ENCODE data around the gene OTOP3. TPM values are rescaled to one million over a fixed set of nuclear protein-coding genes. Genes with fewer than 3 reads are reported as not detected.
"Not testable (repeated sequence)": the region's sequence is repeated elsewhere in the genome, so short reads cannot be mapped to it uniquely, and the experiment has no call there.

Gene OTOP3
- total RNA-seq, 3 donors from 2014 or later (not counting 1 experiment from before 2014, with no cell fraction given), result not detected

GRCh38 chr17:74981318-74981978 is 45.8 kb downstream of the OTOP3 start:
- no peak for TF ChIP-seq CTCF (IDR thresholded peaks at IDR 0.05)
- Mint-ChIP-seq H3K27me3 (ENCODE audit: low read depth in 2 of 2) (peaks cover 7 to 17% of the 10 kb centered on the region in 2 donors), H3K9me3 (no peaks in the 10 kb centered on the region), H3K27ac (peak overlapping the region; percentile 67 to 85), H3K4me1 (peaks cover under 1 to 12% of the 10 kb centered on the region in 2 donors), H3K36me3 (no peaks in the 10 kb centered on the region), H3K4me3 (peak overlapping the region; percentile 84)
- peaks cover 18% of the 10 kb centered on the region for H3K4me1 ChIP-seq (ENCODE audit: control insufficient read depth, insufficient read depth, low read length)
- H3K27ac ChIP-seq (ENCODE audit: low read length), result peak overlapping the region; percentile 56
- no peaks in the 10 kb centered on the region for H3K36me3 ChIP-seq (ENCODE audit: control insufficient read depth, insufficient read depth, low read length)
- no peaks in the 10 kb centered on the region for H3K9me3 ChIP-seq (ENCODE audit: control insufficient read depth, insufficient read depth, low read length)
- H3K27me3 ChIP-seq (ENCODE audit: control insufficient read depth, insufficient read depth, low read length), result no peaks in the 10 kb centered on the region
- H3K4me3 ChIP-seq (ENCODE audit: low read length), result peak overlapping the region; percentile 60
- intact Hi-C loops (cut with micrococcal nuclease), result no loop called here
- ATAC-seq (peak in 1 of 3 donors; percentile 56), DNase-seq (no peak)
- WGBS (ENCODE audit: insufficient coverage), result 51% methylated on average over 16 of the region's 16 CpGs

GRCh38 chr17:74981979-74982662 is 46.4 kb downstream of the OTOP3 start:
- H3K36me3 ChIP-seq (ENCODE audit: control insufficient read depth, insufficient read depth, low read length), result no peaks in the 10 kb centered on the region
- intact Hi-C loops (cut with micrococcal nuclease), result no loop called here
- no peaks in the 10 kb centered on the region for H3K9me3 ChIP-seq (ENCODE audit: control insufficient read depth, insufficient read depth, low read length)
- Mint-ChIP-seq H3K27me3 (ENCODE audit: low read depth in 2 of 2) (peaks cover 7 to 15% of the 10 kb centered on the region in 2 donors), H3K4me3 (peak overlapping the region; percentile 84), H3K36me3 (no peaks in the 10 kb centered on the region), H3K27ac (peak overlapping the region; percentile 67 to 85), H3K9me3 (no peaks in the 10 kb centered on the region), H3K4me1 (peaks cover 7 to 14% of the 10 kb centered on the region in 2 donors)
- peak overlapping the region; percentile 60 for H3K4me3 ChIP-seq (ENCODE audit: low read length)
- no peaks in the 10 kb centered on the region for H3K27me3 ChIP-seq (ENCODE audit: control insufficient read depth, insufficient read depth, low read length)
- ATAC-seq (peak; percentile 88 to 95 (median 90)), DNase-seq (peak; percentile 77 to 91)
- no peak for TF ChIP-seq CTCF (IDR thresholded peaks at IDR 0.05)
- WGBS (ENCODE audit: insufficient coverage), result under 1% methylated on average over 61 of the region's 61 CpGs
- H3K4me1 ChIP-seq (ENCODE audit: control insufficient read depth, insufficient read depth, low read length), result peaks cover 22% of the 10 kb centered on the region
- peak overlapping the region; percentile 56 for H3K27ac ChIP-seq (ENCODE audit: low read length)

- peak overlapping the region; percentile 60 to 85 for H3K27ac Mint-ChIP-seq
- peak in 1 of 2 donors; percentile 46 for DNase-seq
- H3K36me3 ChIP-seq (ENCODE audit: control insufficient read depth, insufficient read depth, low read length); H3K27me3 ChIP-seq (ENCODE audit: control insufficient read depth, insufficient read depth, low read length); H3K9me3 ChIP-seq (ENCODE audit: control insufficient read depth, insufficient read depth, low read length); H3K9me3 Mint-ChIP-seq; H3K36me3 Mint-ChIP-seq; ATAC-seq; intact Hi-C loops (cut with micrococcal nuclease): not testable (repeated sequence)
- H3K27me3 Mint-ChIP-seq (ENCODE audit: low read depth in 2 of 2), result peaks cover 7 to 16% of the 10 kb centered on the region in 2 donors
- H3K4me1 ChIP-seq (ENCODE audit: control insufficient read depth, insufficient read depth, low read length), result peaks cover 24% of the 10 kb centered on the region
- peak overlapping the region; percentile 51 for H3K27ac ChIP-seq (ENCODE audit: low read length)
- H3K4me3 Mint-ChIP-seq, result peak overlapping the region; percentile 84
- WGBS (ENCODE audit: insufficient coverage), result 39% methylated on average over 14 of the region's 14 CpGs
- peaks cover 9 to 18% of the 10 kb centered on the region in 2 donors for H3K4me1 Mint-ChIP-seq
- peak overlapping the region; percentile 60 for H3K4me3 ChIP-seq (ENCODE audit: low read length)
Observed at GRCh38 chr17:74982663-74983313, 47.1 kb downstream of the OTOP3 start.

GRCh38 chr17:74986206-74986576 is 50.5 kb downstream of the OTOP3 start:
- intact Hi-C loops (cut with micrococcal nuclease), result no loop called here
- Mint-ChIP-seq H3K9me3 (no peaks in the 10 kb centered on the region), H3K36me3 (no peaks in the 10 kb centered on the region), H3K27me3 (ENCODE audit: low read depth in 2 of 2) (peaks cover 7 to 16% of the 10 kb centered on the region in 2 donors), H3K27ac (no peak overlapping the region), H3K4me1 (peaks cover 9 to 18% of the 10 kb centered on the region in 2 donors), H3K4me3 (no peak overlapping the region)
- Histone ChIP-seq H3K4me1 (ENCODE audit: control insufficient read depth, insufficient read depth, low read length) (peaks cover 30% of the 10 kb centered on the region), H3K36me3 (ENCODE audit: control insufficient read depth, insufficient read depth, low read length) (no peaks in the 10 kb centered on the region), H3K27ac (ENCODE audit: low read length) (no peak overlapping the region), H3K27me3 (ENCODE audit: control insufficient read depth, insufficient read depth, low read length) (peaks cover 10% of the 10 kb centered on the region), H3K4me3 (ENCODE audit: low read length) (no peak overlapping the region), H3K9me3 (ENCODE audit: control insufficient read depth, insufficient read depth, low read length) (no peaks in the 10 kb centered on the region)
- ATAC-seq, result no peak
- 84% methylated on average over 2 of the region's 3 CpGs for WGBS (ENCODE audit: insufficient coverage)
- no peak for DNase-seq
- TF ChIP-seq CTCF (IDR thresholded peaks at IDR 0.05), result no peak
